K562 (cell line): ENCODE results near the gene FLT1. TPM values are rescaled to one million over a fixed set of nuclear protein-coding genes. Genes with fewer than 3 reads are reported as not detected.

Source experiments
- CHD7 ChIP-seq: fragments of 200-600 bp; sonication (generic); IDR thresholded peaks from one replicate; pipeline ENCODE4 v1.6.1; 2012; ENCODE audit warnings: mild to moderate bottlenecking, low read depth, low read length, inconsistent platforms
- PTBP1 ChIP-seq: fragments of 200-400 bp; formaldehyde crosslinking; IDR thresholded peaks from 2 replicates; pipeline ENCODE4 v1.6.1; 2017; ENCODE audit warnings: low read depth, low read length
- U2AF1 ChIP-seq: fragments of 200-400 bp; formaldehyde crosslinking; optimal IDR thresholded peaks from 2 replicates; pipeline ENCODE3; 2017; ENCODE audit warnings: mild to moderate bottlenecking, low read depth, low read length, moderate library complexity
- ZNF318 ChIP-seq, 2 experiments: fragments of 450-650 bp; IDR thresholded peaks; 2 replicates each; pipeline ENCODE4 v1.6.1; 2016; ENCODE audit warnings: mild to moderate bottlenecking in 2 of 2, borderline replicate concordance in 1 of 2, low read depth in 1 of 2, moderate library complexity in 1 of 2
- polyA plus RNA-seq, 8 experiments: library from polyadenylated mRNA; depleted of rRNA in 4 of 8; stranded (reverse) in 5 of 8; unstranded in 3 of 8; fragments of >200 nt; fragmentation: Nextera tagmentation in 2 of 8; fragmentation: Illumina TruSeq in 1 of 8; extraction: Ambion mirVana in 2 of 8; extraction: Trizol in 1 of 8; gene quantifications; 2 replicates each; pipeline versions ENCODE4 v1.2.1 to v1.2.3, GENCODE V29; 2011 to 2014; ENCODE audit warnings: inconsistent platforms in 1 of 8, missing spikeins in 1 of 8
- total RNA-seq, 7 experiments: library from RNA; depleted of rRNA in 6 of 7; stranded (reverse); fragments of >200 nt in 6 of 7; fragmentation: Illumina TruSeq in 2 of 7; extraction: Trizol in 2 of 7; gene quantifications; 2 replicates each; pipeline versions ENCODE4 v1.2.1 to v1.2.3, GENCODE V29; 2011 to 2021; ENCODE audit warnings: low replicate concordance in 1 of 7

FLT1 gene
- total and polyA plus RNA-seq, 9 of the 15 experiments (the other 6 are each of a cell fraction or from before 2014, with no cell fraction given): 0.01 to 2.0 (median 0.22) TPM

GRCh38 chr13:28442839-28443238 lies 52.1 kb downstream of the FLT1 start (continued):
- TF ChIP-seq CHD7: no peak
- TF ChIP-seq U2AF1: no peak
- TF ChIP-seq PTBP1: no peak
- TF ChIP-seq ZNF318 (IDR thresholded peaks at IDR 0.05; ENCODE audit: borderline replicate concordance in 1 of 2, low read depth in 1 of 2): no peak
